HG02970 (cell line): ENCODE results near the gene RARRES2.

Experiments used
- ATAC-seq: cut with Tn5 transposase; IDR thresholded peaks from one replicate; pipeline ENCODE4 v1.9.1; 2021; ENCODE audit warnings: mild to moderate bottlenecking, moderate library complexity, moderate number of reproducible peaks; ENCODE audit not compliant: unreplicated experiment, low FRiP score

Gene RARRES2

DNA sequence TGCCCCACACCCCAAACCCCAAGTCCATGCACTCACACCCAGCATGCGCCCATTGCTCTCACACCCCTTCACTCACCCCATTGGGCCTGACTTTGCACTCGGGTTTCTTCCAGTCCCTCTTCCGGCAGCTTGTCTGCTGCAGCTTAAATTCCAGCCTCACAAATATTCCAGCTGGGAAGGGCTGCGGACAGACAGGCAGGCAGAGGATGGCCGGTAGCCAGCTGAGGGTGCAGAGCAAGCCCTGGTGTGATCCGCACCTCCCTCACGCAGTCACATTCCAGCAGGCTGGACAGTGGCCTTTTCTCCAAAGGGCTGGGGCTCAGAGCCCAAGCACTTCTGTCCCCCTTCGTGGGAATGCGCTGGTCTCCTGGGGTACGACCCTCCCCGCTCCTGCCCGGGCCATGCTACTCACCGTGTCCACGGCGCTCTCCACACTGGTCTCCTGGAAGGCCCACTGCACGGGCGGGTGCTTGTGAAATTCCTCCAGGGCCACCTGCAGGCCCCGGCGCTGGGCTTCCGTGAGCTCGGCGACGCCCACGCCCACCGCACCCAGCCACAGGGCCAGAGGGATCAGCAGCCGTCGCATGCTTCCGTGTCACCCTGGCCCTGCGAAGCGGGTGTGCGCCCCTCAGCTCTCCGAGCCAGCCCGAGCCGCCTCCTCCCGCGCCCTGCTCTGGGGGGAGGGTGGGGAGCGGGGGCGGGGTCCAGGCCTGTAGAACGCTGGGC, 1.2 kb downstream of the RARRES2 start:
- ATAC-seq: no peak

- ATAC-seq: no peak
Measured at GRCh38 chr7:150339409-150339809, 2.0 kb downstream of the RARRES2 start.

GRCh38 chr7:150338166-150338829, 3.1 kb downstream of the RARRES2 start:
- ATAC-seq: no peak

DNA sequence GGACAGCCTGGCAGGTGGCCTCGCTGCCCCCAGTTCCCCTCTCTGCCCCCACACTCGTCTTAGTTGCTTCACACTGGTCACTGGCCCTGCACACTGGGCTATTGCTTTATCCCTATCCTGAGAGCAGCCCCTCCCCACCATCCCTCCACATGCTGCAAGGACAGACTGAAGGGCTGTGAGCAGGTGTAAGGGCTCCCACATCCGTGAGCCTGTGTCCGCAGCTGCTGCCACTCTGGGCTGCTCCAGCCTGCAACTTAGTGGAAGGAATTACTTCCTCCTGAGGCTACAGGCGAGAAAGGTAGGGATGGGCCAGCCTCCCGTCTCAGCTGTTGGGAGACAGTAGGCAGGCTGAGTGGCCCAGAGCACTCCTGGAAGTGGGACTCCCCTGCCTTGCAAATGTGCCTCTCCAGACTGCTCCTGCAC, 3.8 kb downstream of the RARRES2 start:
- ATAC-seq: no peak

GRCh38 chr7:150337179-150337578, 4.2 kb downstream of the RARRES2 start:
- no peak for ATAC-seq

DNA sequence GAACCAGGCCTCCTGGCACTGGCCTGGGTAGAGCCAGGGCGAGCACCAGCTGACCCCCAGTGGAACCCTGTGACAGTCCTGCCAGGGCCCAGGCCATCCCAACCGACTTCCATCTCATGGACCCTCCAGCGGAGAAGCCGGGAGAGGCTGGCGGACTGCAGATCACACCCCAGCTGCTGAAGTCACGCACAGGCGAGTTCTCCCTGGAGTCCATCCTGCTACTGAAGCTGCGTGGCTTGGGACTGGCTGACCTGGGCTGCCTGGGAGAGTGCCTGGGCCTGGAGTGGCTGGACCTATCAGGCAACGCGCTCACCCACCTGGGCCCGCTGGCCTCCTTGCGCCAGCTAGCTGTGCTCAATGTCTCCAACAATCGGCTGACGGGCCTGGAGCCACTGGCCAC, 4.7 kb downstream of the RARRES2 start:
- no peak for ATAC-seq

- ATAC-seq: no peak
Measured at GRCh38 chr7:150335774-150336112, 5.7 kb downstream of the RARRES2 start.

GRCh38 chr7:150335108-150335773, 6.2 kb downstream of the RARRES2 start:
- ATAC-seq: no peak

DNA sequence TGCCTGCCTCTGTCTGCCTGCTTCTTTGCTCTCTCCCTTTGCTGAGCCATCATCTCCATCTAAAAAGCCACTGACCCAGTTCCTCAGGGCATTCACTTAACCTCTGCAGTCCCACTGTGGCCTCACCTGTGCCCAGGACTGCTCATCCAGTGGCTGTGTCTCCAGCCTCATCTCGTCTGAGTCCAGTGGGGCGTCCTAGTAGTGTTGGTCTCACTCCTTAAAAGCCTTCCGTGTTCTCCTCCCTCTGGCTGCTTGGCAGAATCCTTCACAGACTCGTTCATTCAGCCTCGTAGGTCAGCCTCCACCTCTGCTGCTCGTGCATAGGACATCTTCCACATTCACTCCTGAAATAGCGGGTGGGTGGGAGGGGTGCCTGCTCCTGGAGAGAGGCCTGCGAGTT, 7.3 kb downstream of the RARRES2 start:
- ATAC-seq: no peak

- ATAC-seq: no peak
Measured at GRCh38 chr7:150333659-150334058, 7.8 kb downstream of the RARRES2 start.

GRCh38 chr7:150332852-150333635, 8.4 kb downstream of the RARRES2 start:
- ATAC-seq: no peak

DNA sequence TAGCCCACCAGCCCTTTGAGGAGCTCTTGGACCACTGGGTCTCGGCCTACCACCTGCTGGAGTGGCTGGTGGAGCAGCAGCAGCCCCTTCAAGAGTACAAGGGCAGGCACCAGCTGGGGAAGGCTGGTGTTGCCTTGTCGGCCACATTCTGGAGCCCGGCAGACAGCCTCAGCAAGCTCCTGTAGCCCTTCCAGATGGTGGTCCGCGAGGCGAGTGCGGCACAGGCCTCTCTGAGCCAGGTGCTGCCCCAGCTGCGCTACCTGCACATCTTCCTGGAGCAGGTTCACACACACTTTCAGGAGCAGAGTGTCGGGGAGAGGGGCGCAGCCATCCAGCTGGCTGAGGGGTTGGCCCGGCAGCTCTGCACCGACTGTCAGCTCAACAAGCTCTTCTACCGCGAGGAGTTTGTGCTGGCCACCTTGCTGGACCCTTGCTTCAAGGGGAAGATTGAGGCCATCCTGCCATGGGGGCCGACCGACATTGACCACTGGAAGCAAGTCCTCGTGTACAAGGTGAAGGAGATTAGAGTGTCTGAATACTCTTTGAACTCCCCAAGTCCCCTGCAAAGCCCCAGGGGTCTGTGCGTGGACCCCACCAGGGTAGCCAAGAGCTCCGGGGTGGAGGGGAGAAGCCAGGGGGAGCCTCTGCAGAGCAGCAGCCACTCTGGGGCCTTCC, 11.1 kb downstream of the RARRES2 start:
- ATAC-seq: no peak

GRCh38 chr7:150329331-150330120, 11.9 kb downstream of the RARRES2 start:
- ATAC-seq: no peak

DNA sequence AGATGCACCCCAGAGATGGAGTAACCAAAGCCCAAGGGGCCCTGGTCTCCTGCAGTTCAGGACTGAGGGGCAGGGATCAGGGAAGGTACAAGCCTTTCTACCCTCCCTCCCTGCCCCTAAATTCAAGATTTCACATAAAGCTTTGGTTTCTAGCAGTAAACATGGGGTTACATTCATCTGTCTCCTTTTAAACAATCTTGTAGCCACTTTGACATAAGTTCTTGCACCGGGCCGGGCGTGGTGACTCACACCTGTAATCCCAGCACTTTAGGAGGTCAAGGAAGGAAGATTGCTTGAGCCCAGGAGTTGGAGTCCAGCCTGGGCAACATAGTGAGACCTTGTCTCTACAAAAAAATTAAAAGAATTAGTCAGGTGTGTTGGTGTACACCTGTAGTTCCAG, 14.1 kb downstream of the RARRES2 start:
- ATAC-seq: no peak

GRCh38 chr7:150326657-150327268, 14.7 kb downstream of the RARRES2 start:
- no peak for ATAC-seq

- no peak for ATAC-seq
Measured at GRCh38 chr7:150325901-150326300, 15.5 kb downstream of the RARRES2 start.

GRCh38 chr7:150325110-150325611, 16.3 kb downstream of the RARRES2 start:
- ATAC-seq: no peak

GRCh38 chr7:150324373-150324961, 17.0 kb downstream of the RARRES2 start:
- ATAC-seq: no peak
